GM18505 (cell line): Measurements from ENCODE around the gene TPP2.

ENCODE experiments used
- ATAC-seq: cut with Tn5 transposase; IDR thresholded peaks from one replicate; pipeline ENCODE4 v1.9.1; 2021; ENCODE audit not compliant: unreplicated experiment
- POLR2A ChIP-seq: IDR thresholded peaks from 4 replicates; pipeline ENCODE4 v1.6.1; 2011; ENCODE audit warnings: borderline replicate concordance; ENCODE audit not compliant: insufficient read depth, insufficient read length; ENCODE audit errors: extremely low read depth

Gene TPP2

GRCh38 chr13:102721800-102722231 is 125.0 kb downstream of the TPP2 start:
- no peak for ATAC-seq
- TF ChIP-seq POLR2A = no peak

- ATAC-seq = no peak
- no peak for TF ChIP-seq POLR2A
These were observed 128.1 kb downstream of the TPP2 start for GRCh38 chr13:102724923-102725322.

- no peak for ATAC-seq
- TF ChIP-seq POLR2A = no peak
These were observed 129.6 kb downstream of the TPP2 start for GRCh38 chr13:102726430-102726829.
